Activated T-helper 1 cell treated with anti-CD3 and anti-CD28 coated beads, Interleukin-12 subunit alpha, Interleukin-12 subunit beta, Interleukin-2, Interleukin-4 antibody, amounts not matched to agents 30 ng/mL and 10 ng/mL and 1 ng/mL, durations not matched to agents 14 hours and 24 hours and 36 hours (primary cell): ENCODE measurements around the gene PROB1. TPM values are rescaled to one million over a fixed set of nuclear protein-coding genes. Genes with fewer than 3 reads are reported as not detected.

Experiments
- DNase-seq: peaks from one replicate; pipeline ENCODE4 v3.0.0; 2021; ENCODE audit warnings: low spot score
- H3K27ac Mint-ChIP-seq: one replicate; pipeline ENCODE4 v1.8.0; 2021; ENCODE audit warnings: mild to moderate bottlenecking, mixed read lengths
- H3K27me3 Mint-ChIP-seq: one replicate; pipeline ENCODE4 v1.8.0; 2022; ENCODE audit warnings: mild to moderate bottlenecking, moderate library complexity, mixed read lengths; ENCODE audit not compliant: insufficient read depth
- H3K36me3 Mint-ChIP-seq: one replicate; pipeline ENCODE4 v1.8.0; 2021; ENCODE audit warnings: low read depth, mixed read lengths
- H3K4me1 Mint-ChIP-seq: one replicate; pipeline ENCODE4 v1.8.0; 2021; ENCODE audit warnings: low read depth, mixed read lengths
- H3K4me3 Mint-ChIP-seq: one replicate; pipeline ENCODE4 v1.8.0; 2021; ENCODE audit warnings: mild to moderate bottlenecking, moderate library complexity, mixed read lengths
- H3K9me3 Mint-ChIP-seq: one replicate; pipeline ENCODE4 v1.8.0; 2021; ENCODE audit warnings: mixed read lengths
- intact Hi-C: fragments of 100-400 bp; cut with micrococcal nuclease; formaldehyde crosslinking; loops from one replicate; pipeline ENCODE4 v1.15.1; 2024
- total RNA-seq: library from RNA; stranded (reverse); gene quantifications from 2 replicates; pipeline ENCODE4 v1.2.3, GENCODE V29; 2022

The PROB1 gene
- total RNA-seq, 1 donor from 2014 or later = 9.3 TPM

DNA sequence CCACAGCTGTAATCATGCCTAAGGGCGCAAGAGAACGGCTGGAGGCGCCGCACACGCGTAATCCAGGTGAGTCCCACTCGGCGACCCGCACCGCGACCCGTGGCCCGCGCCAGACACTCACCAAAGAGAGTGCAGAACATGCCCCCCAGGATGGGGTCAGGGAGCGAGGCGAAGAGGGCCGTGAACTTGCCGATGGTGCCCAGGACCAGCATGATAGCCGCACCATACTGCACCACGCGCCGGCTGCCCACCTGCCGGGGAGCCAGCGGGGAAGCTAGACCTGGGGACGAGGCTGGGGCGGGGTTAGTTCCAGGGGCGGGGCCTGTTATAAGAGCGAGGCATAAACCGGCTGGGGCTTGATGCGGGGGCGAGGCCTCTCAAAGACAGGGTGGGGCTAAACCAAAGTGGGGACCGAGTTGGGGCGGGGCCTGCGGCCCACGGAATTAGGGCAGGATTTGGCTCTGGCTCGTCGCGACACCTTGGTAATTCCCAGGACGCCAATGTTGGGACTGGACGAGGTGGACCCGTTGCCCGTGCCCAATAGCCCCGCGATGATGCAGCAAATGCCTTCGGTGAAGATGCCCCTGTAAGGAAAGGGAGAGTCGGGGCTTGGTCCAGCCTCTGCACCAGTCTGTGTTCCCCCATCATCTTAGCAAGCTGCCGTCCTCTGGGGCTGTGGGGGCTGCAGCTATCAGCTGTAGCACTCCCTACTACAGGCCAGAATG is 16.6 kb downstream of the PROB1 start:
- H3K36me3 Mint-ChIP-seq = peaks cover 9% of the 10 kb centered on the region
- no peak overlapping the region for H3K27ac Mint-ChIP-seq
- H3K27me3 Mint-ChIP-seq = no peaks in the 10 kb centered on the region
- intact Hi-C loops = loop anchor here (10.0 kb wide), 1 partner anchor 553 kb away; no protein-coding TSS in a partner anchor
- H3K4me1 Mint-ChIP-seq = peaks cover 1% of the 10 kb centered on the region
- DNase-seq = no peak
- H3K9me3 Mint-ChIP-seq = no peaks in the 10 kb centered on the region
- no peak overlapping the region for H3K4me3 Mint-ChIP-seq

DNA sequence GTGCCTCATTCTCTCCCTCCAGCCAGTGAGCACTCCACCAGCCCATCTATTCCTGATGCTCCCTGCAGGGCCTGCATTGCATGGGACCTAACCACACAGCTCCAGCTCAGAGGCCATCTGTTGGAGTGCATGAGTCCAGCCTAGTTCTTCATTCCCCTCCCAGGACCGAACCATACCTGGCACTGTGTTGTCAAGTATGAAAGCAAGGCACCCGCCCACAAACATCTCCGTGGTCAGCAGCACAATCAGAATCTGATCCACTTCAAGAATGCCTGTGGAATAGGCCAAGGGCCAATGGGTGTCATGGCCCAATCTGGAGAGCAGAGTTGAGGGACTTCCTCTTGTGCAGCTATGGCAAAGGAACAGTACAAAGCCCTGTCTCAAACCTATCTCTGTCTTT is 17.7 kb downstream of the PROB1 start:
- Mint-ChIP-seq H3K27me3 (no peaks in the 10 kb centered on the region), H3K4me3 (no peak overlapping the region), H3K4me1 (peaks cover 3% of the 10 kb centered on the region), H3K27ac (no peak overlapping the region), H3K36me3 (peaks cover 14% of the 10 kb centered on the region), H3K9me3 (no peaks in the 10 kb centered on the region)
- intact Hi-C loops = loop anchor here (10.0 kb wide), 1 partner anchor 552 kb away; no protein-coding TSS in a partner anchor
- no peak for DNase-seq

GRCh38 chr5:139376364-139376763 is 18.5 kb downstream of the PROB1 start:
- no peaks in the 10 kb centered on the region for H3K27me3 Mint-ChIP-seq
- peaks cover 21% of the 10 kb centered on the region for H3K36me3 Mint-ChIP-seq
- no peak overlapping the region for H3K27ac Mint-ChIP-seq
- H3K4me1 Mint-ChIP-seq = peaks cover 11% of the 10 kb centered on the region
- intact Hi-C loops = loop anchor here (10.0 kb wide), 1 partner anchor 552 kb away; no protein-coding TSS in a partner anchor
- no peak for DNase-seq
- H3K9me3 Mint-ChIP-seq = no peaks in the 10 kb centered on the region
- H3K4me3 Mint-ChIP-seq = no peak overlapping the region

- Mint-ChIP-seq H3K4me1 (peaks cover 16% of the 10 kb centered on the region), H3K4me3 (no peak overlapping the region), H3K9me3 (no peaks in the 10 kb centered on the region), H3K27me3 (no peaks in the 10 kb centered on the region), H3K36me3 (peaks cover 23% of the 10 kb centered on the region), H3K27ac (no peak overlapping the region)
- intact Hi-C loops = loop anchor here (10.0 kb wide), 1 partner anchor 550 kb away; no protein-coding TSS in a partner anchor
- DNase-seq = no peak
These were observed 20.0 kb downstream of the PROB1 start for GRCh38 chr5:139374909-139375308.

- DNase-seq = no peak
- Mint-ChIP-seq H3K36me3 (peaks cover 26% of the 10 kb centered on the region), H3K4me3 (peak overlapping the region; percentile 16), H3K27ac (peak overlapping the region; percentile 53), H3K27me3 (no peaks in the 10 kb centered on the region), H3K4me1 (peaks cover 16% of the 10 kb centered on the region), H3K9me3 (no peaks in the 10 kb centered on the region)
- intact Hi-C loops = loop anchor here (2.0 to 10.0 kb wide), 3 partner anchors 13 to 547 kb away; no protein-coding TSS in a partner anchor
These were observed 23.1 kb downstream of the PROB1 start for GRCh38 chr5:139371482-139372435.

DNA sequence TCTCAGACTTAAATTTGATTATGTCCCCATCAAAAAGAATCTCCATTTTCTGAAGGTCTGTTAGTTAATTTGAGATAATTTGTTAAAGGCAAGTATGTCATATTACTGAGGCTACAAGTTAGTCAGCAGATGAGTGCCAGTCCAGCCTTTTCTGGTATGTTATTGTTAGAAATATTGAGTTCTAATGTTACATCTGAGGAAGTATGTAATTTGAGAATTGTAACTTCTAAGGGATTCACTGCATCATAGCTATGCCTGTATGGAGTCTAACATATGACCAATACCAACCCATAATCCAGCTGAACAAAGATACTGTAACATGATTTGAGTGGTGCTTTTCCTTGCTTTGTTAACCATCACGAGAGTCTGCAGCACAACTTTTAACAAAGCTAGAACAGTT is 25.7 kb downstream of the PROB1 start:
- no peaks in the 10 kb centered on the region for H3K9me3 Mint-ChIP-seq
- no peak overlapping the region for H3K4me3 Mint-ChIP-seq
- no peak overlapping the region for H3K27ac Mint-ChIP-seq
- DNase-seq = no peak
- intact Hi-C loops = no loop called here
- H3K4me1 Mint-ChIP-seq = peaks cover 16% of the 10 kb centered on the region
- H3K36me3 Mint-ChIP-seq = peaks cover 41% of the 10 kb centered on the region
- no peaks in the 10 kb centered on the region for H3K27me3 Mint-ChIP-seq

GRCh38 chr5:139368613-139369012 is 26.3 kb downstream of the PROB1 start:
- H3K27ac Mint-ChIP-seq = no peak overlapping the region
- H3K27me3 Mint-ChIP-seq = no peaks in the 10 kb centered on the region
- H3K4me3 Mint-ChIP-seq = no peak overlapping the region
- peaks cover 16% of the 10 kb centered on the region for H3K4me1 Mint-ChIP-seq
- H3K9me3 Mint-ChIP-seq = no peaks in the 10 kb centered on the region
- no peak for DNase-seq
- intact Hi-C loops = no loop called here
- peaks cover 47% of the 10 kb centered on the region for H3K36me3 Mint-ChIP-seq

- Mint-ChIP-seq H3K4me1 (no peaks in the 10 kb centered on the region), H3K27me3 (no peaks in the 10 kb centered on the region), H3K4me3 (no peak overlapping the region), H3K27ac (no peak overlapping the region), H3K9me3 (no peaks in the 10 kb centered on the region), H3K36me3 (peaks cover 34% of the 10 kb centered on the region)
- intact Hi-C loops = no loop called here
- DNase-seq = no peak
These were observed 30.4 kb downstream of the PROB1 start for GRCh38 chr5:139364466-139364865.

DNA sequence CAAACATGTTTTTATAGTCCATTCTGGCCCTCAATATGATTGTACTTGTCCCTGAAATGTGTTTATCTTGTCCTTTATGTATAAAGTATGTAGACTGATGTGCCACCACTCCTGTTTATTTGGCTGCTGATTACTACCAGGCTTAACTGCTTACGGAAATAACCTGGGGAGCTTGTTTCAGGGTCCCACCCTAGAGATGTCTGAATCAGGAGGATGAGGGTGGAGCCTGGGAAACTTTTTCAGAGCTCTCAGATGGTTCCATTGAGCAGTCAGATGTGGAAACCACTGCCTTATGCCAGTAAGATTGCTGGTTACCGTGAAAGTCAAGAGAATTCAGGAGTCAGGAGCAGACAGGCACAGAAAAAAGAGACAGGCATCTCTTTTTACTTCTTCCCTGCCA is 31.0 kb downstream of the PROB1 start:
- intact Hi-C loops = no loop called here
- H3K9me3 Mint-ChIP-seq = no peaks in the 10 kb centered on the region
- H3K36me3 Mint-ChIP-seq = peaks cover 34% of the 10 kb centered on the region
- no peak for DNase-seq
- H3K27me3 Mint-ChIP-seq = no peaks in the 10 kb centered on the region
- H3K4me3 Mint-ChIP-seq = no peak overlapping the region
- H3K4me1 Mint-ChIP-seq = no peaks in the 10 kb centered on the region
- peak overlapping the region; percentile 50 for H3K27ac Mint-ChIP-seq

- no peak for DNase-seq
- Mint-ChIP-seq H3K27me3 (no peaks in the 10 kb centered on the region), H3K4me1 (no peaks in the 10 kb centered on the region), H3K4me3 (no peak overlapping the region), H3K9me3 (no peaks in the 10 kb centered on the region), H3K36me3 (peaks cover 29% of the 10 kb centered on the region), H3K27ac (peak overlapping the region; percentile 55)
- intact Hi-C loops = no loop called here
These were observed 33.0 kb downstream of the PROB1 start for GRCh38 chr5:139361835-139362429.

DNA sequence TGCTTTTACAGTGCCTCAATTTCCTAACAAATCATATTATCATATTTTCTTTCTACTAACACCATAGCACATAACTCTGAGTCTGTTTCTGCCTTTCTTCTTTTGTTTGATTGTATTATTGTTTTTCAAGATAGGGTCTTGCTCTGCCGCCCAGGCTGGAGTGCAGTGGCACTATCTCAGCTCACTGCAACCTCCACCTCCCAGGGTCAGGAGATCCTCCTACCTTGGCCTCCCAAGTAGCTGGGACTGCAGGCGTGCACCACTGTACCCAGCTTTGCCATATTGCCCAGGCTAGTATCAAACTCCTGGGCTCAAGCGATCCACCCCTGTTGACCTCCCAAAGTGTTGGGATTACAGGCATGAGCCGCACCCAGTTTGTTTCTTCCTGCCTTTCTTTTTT is 34.5 kb downstream of the PROB1 start:
- no peak overlapping the region for H3K4me3 Mint-ChIP-seq
- H3K27me3 Mint-ChIP-seq = no peaks in the 10 kb centered on the region
- no peak overlapping the region for H3K27ac Mint-ChIP-seq
- intact Hi-C loops = no loop called here
- H3K9me3 Mint-ChIP-seq = no peaks in the 10 kb centered on the region
- no peaks in the 10 kb centered on the region for H3K4me1 Mint-ChIP-seq
- H3K36me3 Mint-ChIP-seq = peaks cover 18% of the 10 kb centered on the region
- no peak for DNase-seq

GRCh38 chr5:139358064-139358463 is 36.8 kb downstream of the PROB1 start:
- Mint-ChIP-seq H3K36me3 (peaks cover 11% of the 10 kb centered on the region), H3K9me3 (peaks cover 7% of the 10 kb centered on the region), H3K27ac (no peak overlapping the region), H3K27me3 (no peaks in the 10 kb centered on the region), H3K4me3 (no peak overlapping the region), H3K4me1 (no peaks in the 10 kb centered on the region)
- intact Hi-C loops = no loop called here
- no peak for DNase-seq
